ENCODE results near the gene SDR39U1. TPM values are rescaled to one million over a fixed set of nuclear protein-coding genes. Genes with fewer than 3 reads are reported as not detected.

SDR39U1 gene
- total RNA-seq, 4 donors from 2014 or later = 21.0 to 39.1 (median 30.2) TPM

- peak in 1 of 2 donors; percentile 14 for DNase-seq (ENCODE audit: low spot score in 2 of 2)
- 5% methylated on average over 6 of the region's 7 CpGs for WGBS, 2 donors
- H3K4me3 ChIP-seq (ENCODE audit: low read depth, poor library complexity, severe bottlenecking) = no peak overlapping the region
- no peak for TF ChIP-seq CTCF (IDR thresholded peaks at IDR 0.05)
- TF ChIP-seq POLR2A (IDR thresholded peaks at IDR 0.05) = no peak
- intact Hi-C loops (cut with DNase I; ENCODE audit: low total_unique reads) = loop anchor here (5.0 kb wide), 1 partner anchor 1936 kb away; no protein-coding TSS in a partner anchor
These were observed 583 bp upstream of the SDR39U1 start for GRCh38 chr14:24443053-24443665.

- TF ChIP-seq CTCF (IDR thresholded peaks at IDR 0.05) = no peak
- TF ChIP-seq POLR2A (IDR thresholded peaks at IDR 0.05) = no peak
- WGBS, 2 donors = 4% methylated on average over 7 to 12 of the region's 12 CpGs
- intact Hi-C loops (cut with DNase I; ENCODE audit: low total_unique reads) = loop anchor here (2.0 to 5.0 kb wide), 2 partner anchors 207 to 1935 kb away; no protein-coding TSS in a partner anchor
- H3K4me3 ChIP-seq (ENCODE audit: low read depth, poor library complexity, severe bottlenecking) = peak overlapping the region; percentile 40
- DNase-seq (ENCODE audit: low spot score in 2 of 2) = peak in 1 of 2 donors; percentile 56
These were observed 704 bp downstream of the SDR39U1 start for GRCh38 chr14:24441904-24442239.

- WGBS, 2 donors = 48 to 51% methylated on average over 5 of the region's 5 CpGs
- DNase-seq (ENCODE audit: low spot score in 2 of 2) = no peak
- intact Hi-C loops (cut with DNase I; ENCODE audit: low total_unique reads) = loop anchor here (2.0 to 5.0 kb wide), 2 partner anchors 207 to 1934 kb away; no protein-coding TSS in a partner anchor
- no peak overlapping the region for H3K4me3 ChIP-seq (ENCODE audit: low read depth, poor library complexity, severe bottlenecking)
- no peak for TF ChIP-seq CTCF (IDR thresholded peaks at IDR 0.05)
- no peak for TF ChIP-seq POLR2A (IDR thresholded peaks at IDR 0.05)
These were observed 1.1 kb downstream of the SDR39U1 start for GRCh38 chr14:24441485-24441884.

- no peak overlapping the region for H3K4me3 ChIP-seq (ENCODE audit: low read depth, poor library complexity, severe bottlenecking)
- intact Hi-C loops (cut with DNase I; ENCODE audit: low total_unique reads) = loop anchor here (2.0 to 5.0 kb wide), 2 partner anchors 206 to 1934 kb away; no protein-coding TSS in a partner anchor
- 76 to 80% methylated on average over 8 of the region's 8 CpGs for WGBS, 2 donors
- TF ChIP-seq CTCF (IDR thresholded peaks at IDR 0.05) = no peak
- no peak for TF ChIP-seq POLR2A (IDR thresholded peaks at IDR 0.05)
- DNase-seq (ENCODE audit: low spot score in 2 of 2) = no peak
These were observed 1.8 kb downstream of the SDR39U1 start for GRCh38 chr14:24440606-24441399.

GRCh38 chr14:24439830-24440605, 2.6 kb downstream of the SDR39U1 start:
- intact Hi-C loops (cut with DNase I; ENCODE audit: low total_unique reads) = loop anchor here (2.0 to 5.0 kb wide), 2 partner anchors 205 to 1933 kb away; no protein-coding TSS in a partner anchor
- 68 to 70% methylated on average over 15 of the region's 15 CpGs for WGBS, 2 donors
- H3K4me3 ChIP-seq (ENCODE audit: low read depth, poor library complexity, severe bottlenecking) = no peak overlapping the region
- DNase-seq (ENCODE audit: low spot score in 2 of 2) = no peak
- TF ChIP-seq POLR2A (IDR thresholded peaks at IDR 0.05) (no peak), CTCF (IDR thresholded peaks at IDR 0.05) (no peak)

Measured in lower leg skin (tissue), 4 donors.